CD4-positive, alpha-beta T cell (primary cell): Measurements from ENCODE around the gene KRAS. TPM values are rescaled to one million over a fixed set of nuclear protein-coding genes. Genes with fewer than 3 reads are reported as not detected.

Experiments used
- ATAC-seq: fragments of 200-7000 bp; cut with Tn5 transposase; one replicate; pipeline ENCODE4 v1.10.0; 2022; ENCODE audit warnings: mild to moderate bottlenecking; ENCODE audit not compliant: poor library complexity
- CTCF ChIA-PET: fragments of 350-600 bp; sonication (Branson Sonifier 250); formaldehyde crosslinking; loops from one replicate; lab custom pipeline; 2021; ENCODE audit warnings: antibody characterized with exemption, inconsistent platforms; lab: Charles Lee
- POLR2A ChIA-PET: fragments of 350-600 bp; sonication (Branson Sonifier 250); formaldehyde crosslinking; loops from one replicate; lab custom pipeline; 2021; ENCODE audit warnings: antibody characterized with exemption, inconsistent platforms; lab: Charles Lee
- DNase-seq, 14 experiments: peaks; one replicate each; pipeline ENCODE4 v3.0.0-alpha.2; 2013 to 2020; ENCODE audit warnings: mixed read lengths in 2 of 14
- H3K27ac ChIP-seq, 2 donors: one replicate each; pipeline versions ENCODE4 v1.5.1 to v1.7.0; 2013; ENCODE audit warnings: low read length in 2 of 2, low read depth in 1 of 2, mild to moderate bottlenecking in 1 of 2
- H3K27me3 ChIP-seq, 2 experiments: 1 replicate in 1 of 2; 2 replicates in 1 of 2; pipeline versions ENCODE4 v1.6.1 to v1.7.0; 2013; ENCODE audit warnings: low read length in 2 of 2, control low read depth in 1 of 2, mild to moderate bottlenecking in 1 of 2, moderate library complexity in 1 of 2; ENCODE audit not compliant: insufficient read depth in 2 of 2, control insufficient read depth in 1 of 2
- H3K36me3 ChIP-seq: one replicate; pipeline ENCODE4 v1.6.1; 2013; ENCODE audit warnings: low read length, control low read depth; ENCODE audit not compliant: insufficient read depth
- H3K4me1 ChIP-seq: one replicate; pipeline ENCODE4 v1.6.1; 2013; ENCODE audit warnings: low read length, control low read depth; ENCODE audit not compliant: insufficient read depth
- H3K4me3 ChIP-seq: one replicate; pipeline ENCODE4 v1.5.1; 2013; ENCODE audit warnings: mild to moderate bottlenecking, low read length, moderate library complexity
- H3K9me3 ChIP-seq, 2 experiments: 1 replicate in 1 of 2; 2 replicates in 1 of 2; pipeline versions ENCODE4 v1.6.1 to v1.7.0; 2013; ENCODE audit warnings: low read length in 2 of 2, mild to moderate bottlenecking in 2 of 2, control low read depth in 1 of 2, moderate library complexity in 1 of 2; ENCODE audit not compliant: control insufficient read depth in 1 of 2, insufficient read depth in 1 of 2
- H3K27ac Mint-ChIP-seq: one replicate; pipeline ENCODE4 v1.8.0; 2020; ENCODE audit warnings: mixed read lengths
- H3K27me3 Mint-ChIP-seq: one replicate; pipeline ENCODE4 v1.8.0; 2021; ENCODE audit warnings: mixed read lengths
- H3K36me3 Mint-ChIP-seq: one replicate; pipeline ENCODE4 v1.8.0; 2021; ENCODE audit warnings: low read depth, mixed read lengths
- H3K4me1 Mint-ChIP-seq: one replicate; pipeline ENCODE4 v1.8.0; 2021; ENCODE audit warnings: low read depth, mixed read lengths
- H3K4me3 Mint-ChIP-seq: one replicate; pipeline ENCODE4 v1.8.0; 2020; ENCODE audit warnings: mild to moderate bottlenecking, mixed read lengths
- H3K9me3 Mint-ChIP-seq: one replicate; pipeline ENCODE4 v1.8.0; 2020; ENCODE audit warnings: mixed read lengths
- CTCF ChIP-seq: fragments of 200-600 bp; IDR thresholded peaks from one replicate; pipeline ENCODE4 v1.8.0; 2022; ENCODE audit warnings: antibody characterized with exemption, mild to moderate bottlenecking
- intact Hi-C, 2 experiments: fragments of 100-400 bp; cut with DNase I in 1 of 2; cut with micrococcal nuclease in 1 of 2; formaldehyde crosslinking; loops; one replicate each; pipeline versions ENCODE4 v1.15.1 to v1.9.0; 2023 to 2025; cut with DNase I, micrococcal nuclease
- total RNA-seq, 174 experiments: library from RNA in 2 of 174; stranded (reverse) in 2 of 174; gene quantifications; one replicate each; pipeline ENCODE4 v1.2.3 and lab custom pipeline; 2021 to 2026

Gene KRAS
- total RNA-seq, 2 experiments from 2014 or later, result 45.0 to 48.7 TPM

GRCh38 chr12:25269701-25270100 lies 19.0 kb upstream of the KRAS start:
- intact Hi-C loops, result no loop called here
- ChIA-PET CTCF (interaction anchor here (1.1 kb wide), 1 partner anchor 9 kb away, joined by 3 read pairs; no protein-coding TSS in a partner anchor), POLR2A (interaction anchor here (0.6 to 1.3 kb wide), 2 partner anchors 19 to 92 kb away, joined by 3 to 5 read pairs; partner anchors contain the start of gene KRAS)
- no peaks in the 10 kb centered on the region for H3K4me1 Mint-ChIP-seq
- Histone ChIP-seq H3K27ac (no peak overlapping the region), H3K36me3 (no peaks in the 10 kb centered on the region), H3K4me1 (no peaks in the 10 kb centered on the region), H3K9me3 (no peaks in the 10 kb centered on the region), H3K4me3 (no peak overlapping the region), H3K27me3 (no peaks in the 10 kb centered on the region)
- ATAC-seq, result no peak
- TF ChIP-seq CTCF, result no peak
- H3K36me3 Mint-ChIP-seq, result no peaks in the 10 kb centered on the region
- no peaks in the 10 kb centered on the region for H3K9me3 Mint-ChIP-seq
- H3K27me3 Mint-ChIP-seq, result no peaks in the 10 kb centered on the region
- no peak overlapping the region for H3K27ac Mint-ChIP-seq
- H3K4me3 Mint-ChIP-seq, result no peak overlapping the region
- DNase-seq, result peak in 1 of 14 experiments; percentile 28

- Mint-ChIP-seq H3K27me3 (peaks cover 4% of the 10 kb centered on the region), H3K4me3 (no peak overlapping the region), H3K27ac (no peak overlapping the region), H3K4me1 (no peaks in the 10 kb centered on the region), H3K9me3 (no peaks in the 10 kb centered on the region), H3K36me3 (no peaks in the 10 kb centered on the region)
- Histone ChIP-seq H3K36me3 (no peaks in the 10 kb centered on the region), H3K27me3 (no peaks in the 10 kb centered on the region), H3K9me3 (no peaks in the 10 kb centered on the region), H3K4me3 (no peak overlapping the region), H3K4me1 (no peaks in the 10 kb centered on the region), H3K27ac (no peak overlapping the region)
- CTCF ChIA-PET, result no interaction called here
- ATAC-seq, result no peak
- intact Hi-C loops, result no loop called here
- POLR2A ChIA-PET, result no interaction called here
- no peak for TF ChIP-seq CTCF
- DNase-seq, result no peak
These were observed 15.8 kb upstream of the KRAS start for GRCh38 chr12:25266497-25266896.

GRCh38 chr12:25264862-25265261 lies 14.1 kb upstream of the KRAS start:
- H3K27me3 Mint-ChIP-seq, result peaks cover 4% of the 10 kb centered on the region
- H3K36me3 Mint-ChIP-seq, result no peaks in the 10 kb centered on the region
- ATAC-seq (no peak), DNase-seq (no peak)
- H3K4me1 Mint-ChIP-seq, result no peaks in the 10 kb centered on the region
- CTCF ChIA-PET, result no interaction called here
- Histone ChIP-seq H3K36me3 (no peaks in the 10 kb centered on the region), H3K4me1 (no peaks in the 10 kb centered on the region), H3K9me3 (no peaks in the 10 kb centered on the region), H3K27ac (no peak overlapping the region), H3K4me3 (no peak overlapping the region), H3K27me3 (no peaks in the 10 kb centered on the region)
- TF ChIP-seq CTCF, result no peak
- no peak overlapping the region for H3K27ac Mint-ChIP-seq
- no peak overlapping the region for H3K4me3 Mint-ChIP-seq
- POLR2A ChIA-PET, result no interaction called here
- intact Hi-C loops, result no loop called here
- no peaks in the 10 kb centered on the region for H3K9me3 Mint-ChIP-seq
